GM18498 (cell line): ENCODE measurements around the gene CLK4.

ENCODE experiments used
- ATAC-seq: cut with Tn5 transposase; IDR thresholded peaks from one replicate; pipeline ENCODE4 v1.9.1; 2021; ENCODE audit warnings: mild to moderate bottlenecking, moderate library complexity; ENCODE audit not compliant: unreplicated experiment

The CLK4 gene

GRCh38 chr5:178554311-178554710 lies 72.5 kb downstream of the CLK4 start:
- no peak for ATAC-seq

- no peak for ATAC-seq
Measured at GRCh38 chr5:178553517-178553916, 73.3 kb downstream of the CLK4 start.
